Vagina (tissue), 2 donors: Measurements from ENCODE around the gene OXSR1. TPM values are rescaled to one million over a fixed set of nuclear protein-coding genes. Genes with fewer than 3 reads are reported as not detected.

Source experiments
- DNase-seq, 2 donors: peaks; one replicate each; pipeline ENCODE4 v3.0.0-alpha.2; 2017; ENCODE audit errors: extremely low spot score in 2 of 2
- H3K27ac ChIP-seq: fragments of 200-600 bp; sonication (generic); one replicate; pipeline ENCODE4 v1.5.1; 2019
- H3K27me3 ChIP-seq: fragments of 200-600 bp; sonication (generic); one replicate; pipeline ENCODE4 v1.5.1; 2019
- H3K36me3 ChIP-seq, 2 donors: fragments of 200-600 bp; sonication (generic); one replicate each; pipeline ENCODE4 v1.5.1; 2017 to 2019
- H3K4me1 ChIP-seq: fragments of 200-600 bp; sonication (generic); one replicate; pipeline ENCODE4 v1.5.1; 2019
- H3K4me3 ChIP-seq, 2 donors: fragments of 200-600 bp; sonication (generic); 1 replicate in 1 of 2; 2 replicates in 1 of 2; pipeline ENCODE4 v1.5.1; 2016 to 2019
- H3K9me3 ChIP-seq: fragments of 200-600 bp; sonication (generic); one replicate; pipeline ENCODE4 v1.5.1; 2019
- POLR2A ChIP-seq, 2 donors: fragments of 450-650 bp; IDR thresholded peaks; one replicate each; pipeline ENCODE4 v1.6.1; 2017; ENCODE audit warnings: antibody characterized with exemption in 2 of 2, mild to moderate bottlenecking in 2 of 2, moderate library complexity in 2 of 2
- POLR2AphosphoS5 ChIP-seq, 2 donors: sonication (generic); formaldehyde crosslinking; IDR thresholded peaks; one replicate each; pipeline ENCODE4 v1.9.0; 2017; ENCODE audit warnings: antibody characterized with exemption in 2 of 2, mild to moderate bottlenecking in 2 of 2, low read depth in 1 of 2; ENCODE audit not compliant: insufficient read depth in 1 of 2
- intact Hi-C: fragments of 100-400 bp; cut with DNase I; formaldehyde crosslinking; loops from one replicate; pipeline ENCODE4 v1.15.1; 2023
- total RNA-seq: library from RNA; depleted of rRNA; stranded (reverse); fragments of >200 nt; gene quantifications from one replicate; pipeline ENCODE4 v1.2.3, GENCODE V29; 2016
- TF ChIP-seq, protein P1 (sequence below), 3 experiments: fragments of 450-650 bp in 2 of 3; fragments of 200-600 bp in 1 of 3; sonication (generic) in 1 of 3; IDR thresholded peaks; one replicate each; pipeline ENCODE4 v1.5.1; 2017 to 2019; ENCODE audit warnings: antibody characterized with exemption in 3 of 3, mild to moderate bottlenecking in 2 of 3, moderate library complexity in 2 of 3

The OXSR1 gene
- total RNA-seq, 1 donor from 2014 or later: 22.8 TPM

DNA sequence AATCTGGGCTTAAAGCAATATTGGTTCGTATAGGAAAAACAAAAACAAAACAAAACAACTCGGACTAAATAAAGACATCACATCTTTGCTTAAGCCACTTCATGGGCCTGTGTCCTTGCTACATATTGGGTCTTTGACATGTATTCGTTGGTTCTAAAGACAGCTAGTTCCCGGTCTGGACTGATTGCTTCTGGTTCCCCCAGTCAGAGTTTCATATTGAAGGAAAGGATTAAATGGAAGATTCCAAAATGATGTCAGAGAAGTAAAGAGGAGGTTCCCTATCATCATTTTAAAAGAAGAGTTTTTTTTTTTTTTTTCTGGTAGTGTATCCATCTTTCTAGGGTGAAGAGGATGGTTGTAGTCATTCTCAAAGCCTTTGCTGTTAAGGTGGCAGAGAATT lies 2.3 kb downstream of the OXSR1 start:
- no peaks in the 10 kb centered on the region for H3K36me3 ChIP-seq
- TF ChIP-seq, protein P1, sequence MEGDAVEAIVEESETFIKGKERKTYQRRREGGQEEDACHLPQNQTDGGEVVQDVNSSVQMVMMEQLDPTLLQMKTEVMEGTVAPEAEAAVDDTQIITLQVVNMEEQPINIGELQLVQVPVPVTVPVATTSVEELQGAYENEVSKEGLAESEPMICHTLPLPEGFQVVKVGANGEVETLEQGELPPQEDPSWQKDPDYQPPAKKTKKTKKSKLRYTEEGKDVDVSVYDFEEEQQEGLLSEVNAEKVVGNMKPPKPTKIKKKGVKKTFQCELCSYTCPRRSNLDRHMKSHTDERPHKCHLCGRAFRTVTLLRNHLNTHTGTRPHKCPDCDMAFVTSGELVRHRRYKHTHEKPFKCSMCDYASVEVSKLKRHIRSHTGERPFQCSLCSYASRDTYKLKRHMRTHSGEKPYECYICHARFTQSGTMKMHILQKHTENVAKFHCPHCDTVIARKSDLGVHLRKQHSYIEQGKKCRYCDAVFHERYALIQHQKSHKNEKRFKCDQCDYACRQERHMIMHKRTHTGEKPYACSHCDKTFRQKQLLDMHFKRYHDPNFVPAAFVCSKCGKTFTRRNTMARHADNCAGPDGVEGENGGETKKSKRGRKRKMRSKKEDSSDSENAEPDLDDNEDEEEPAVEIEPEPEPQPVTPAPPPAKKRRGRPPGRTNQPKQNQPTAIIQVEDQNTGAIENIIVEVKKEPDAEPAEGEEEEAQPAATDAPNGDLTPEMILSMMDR (IDR thresholded peaks at IDR 0.05): no peak
- no peak for TF ChIP-seq POLR2A (IDR thresholded peaks at IDR 0.05)
- no peak for TF ChIP-seq POLR2AphosphoS5 (IDR thresholded peaks at IDR 0.05; ENCODE audit: insufficient read depth in 1 of 2, low read depth in 1 of 2)
- no peak overlapping the region for H3K27ac ChIP-seq
- intact Hi-C loops: no loop called here
- H3K9me3 ChIP-seq: no peaks in the 10 kb centered on the region
- H3K4me3 ChIP-seq: no peak overlapping the region
- H3K27me3 ChIP-seq: no peaks in the 10 kb centered on the region
- H3K4me1 ChIP-seq: peaks cover 44% of the 10 kb centered on the region
- no peak for DNase-seq

DNA sequence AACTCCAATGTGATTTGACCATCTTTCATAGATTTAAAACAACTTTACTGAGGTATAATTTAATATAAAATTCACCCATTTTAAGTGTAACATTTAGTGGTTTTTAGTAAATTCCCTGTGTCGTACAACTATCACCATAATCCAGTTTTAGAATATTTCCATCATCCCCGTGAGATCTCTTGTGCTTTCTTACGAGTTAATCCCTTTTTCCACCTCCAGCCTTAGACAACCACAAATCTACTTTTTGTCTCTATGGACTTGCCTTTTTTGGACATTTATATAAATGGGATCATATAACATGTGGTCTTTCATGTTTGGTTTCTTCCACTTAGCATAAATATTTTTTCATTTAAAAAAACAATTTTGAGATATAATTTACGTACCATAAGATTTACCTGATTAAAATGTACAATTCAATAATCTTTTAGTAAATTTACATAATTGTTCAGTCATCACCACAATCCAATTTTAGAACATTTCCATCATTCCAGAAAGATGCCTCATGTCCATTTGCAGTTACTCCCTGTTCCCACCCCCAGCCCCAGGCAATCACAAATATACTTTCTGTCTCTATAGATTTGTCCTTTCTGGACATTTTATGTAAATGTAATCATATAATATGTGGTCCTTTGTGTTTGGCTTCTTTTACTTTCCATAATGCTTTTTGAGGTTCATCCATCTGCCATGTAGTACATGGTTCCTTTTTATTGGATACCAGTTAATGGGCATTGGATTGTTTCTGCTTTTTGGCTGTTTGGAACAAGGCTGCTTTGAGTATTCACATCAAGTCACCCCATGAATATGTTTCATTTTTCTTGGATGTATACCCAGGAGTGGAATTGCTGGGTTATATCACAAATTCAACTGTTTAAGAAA lies 3.1 kb downstream of the OXSR1 start:
- TF ChIP-seq POLR2A (IDR thresholded peaks at IDR 0.05) (no peak), POLR2AphosphoS5 (IDR thresholded peaks at IDR 0.05; ENCODE audit: insufficient read depth in 1 of 2, low read depth in 1 of 2) (no peak)
- TF ChIP-seq, protein P1 (IDR thresholded peaks at IDR 0.05): no peak
- H3K27ac ChIP-seq: no peak overlapping the region
- no peaks in the 10 kb centered on the region for H3K36me3 ChIP-seq
- intact Hi-C loops: no loop called here
- peaks cover 46% of the 10 kb centered on the region for H3K4me1 ChIP-seq
- no peaks in the 10 kb centered on the region for H3K27me3 ChIP-seq
- no peaks in the 10 kb centered on the region for H3K9me3 ChIP-seq
- no peak for DNase-seq
- H3K4me3 ChIP-seq: no peak overlapping the region

DNA sequence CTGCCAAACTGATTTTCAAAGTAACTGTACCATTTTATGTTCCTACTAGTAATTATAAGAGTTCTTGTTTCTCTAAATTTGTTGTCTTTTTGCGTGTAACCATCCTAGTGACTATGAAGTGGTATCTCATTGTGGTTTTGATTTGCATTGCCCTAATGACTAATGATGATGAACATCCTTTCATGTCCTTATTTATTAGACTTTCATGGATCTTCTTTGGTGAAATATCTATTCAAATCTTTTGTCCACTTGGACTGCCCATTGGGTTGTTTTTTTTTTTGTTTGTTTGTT lies 3.6 kb downstream of the OXSR1 start:
- TF ChIP-seq POLR2A (IDR thresholded peaks at IDR 0.05): no peak
- TF ChIP-seq POLR2AphosphoS5 (IDR thresholded peaks at IDR 0.05; ENCODE audit: insufficient read depth in 1 of 2, low read depth in 1 of 2): no peak
- TF ChIP-seq, protein P1 (IDR thresholded peaks at IDR 0.05): no peak
- DNase-seq: no peak
- H3K4me1 ChIP-seq: peaks cover 51% of the 10 kb centered on the region
- intact Hi-C loops: no loop called here
- H3K4me3 ChIP-seq: no peak overlapping the region
- no peak overlapping the region for H3K27ac ChIP-seq
- no peaks in the 10 kb centered on the region for H3K27me3 ChIP-seq
- no peaks in the 10 kb centered on the region for H3K36me3 ChIP-seq
- no peaks in the 10 kb centered on the region for H3K9me3 ChIP-seq

DNA sequence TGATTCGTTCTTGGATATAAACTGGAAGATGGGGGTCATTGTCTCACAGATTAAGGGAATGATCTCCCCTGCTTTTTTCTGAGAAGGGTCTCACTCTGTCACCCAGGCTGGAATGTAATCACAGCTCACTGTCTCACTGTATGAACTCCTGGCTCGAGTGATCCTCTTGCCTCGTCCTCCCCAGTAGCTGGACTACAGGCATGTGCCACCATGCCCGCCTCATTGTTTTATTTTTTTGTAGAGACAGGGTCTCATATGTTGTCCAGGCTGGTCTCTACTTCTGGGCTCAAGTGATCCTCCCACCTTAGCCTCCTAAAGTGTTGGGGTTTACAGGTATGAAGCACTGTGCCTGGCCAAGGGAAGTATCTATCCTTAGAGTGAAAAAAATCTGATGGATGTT lies 5.4 kb downstream of the OXSR1 start:
- intact Hi-C loops: no loop called here
- no peak overlapping the region for H3K27ac ChIP-seq
- H3K36me3 ChIP-seq: no peaks in the 10 kb centered on the region
- H3K4me1 ChIP-seq: peaks cover 57% of the 10 kb centered on the region
- no peak for DNase-seq
- no peak overlapping the region for H3K4me3 ChIP-seq
- TF ChIP-seq, protein P1 (IDR thresholded peaks at IDR 0.05): no peak
- TF ChIP-seq POLR2AphosphoS5 (IDR thresholded peaks at IDR 0.05; ENCODE audit: insufficient read depth in 1 of 2, low read depth in 1 of 2): no peak
- TF ChIP-seq POLR2A (IDR thresholded peaks at IDR 0.05): no peak
- no peaks in the 10 kb centered on the region for H3K9me3 ChIP-seq
- H3K27me3 ChIP-seq: no peaks in the 10 kb centered on the region

DNA sequence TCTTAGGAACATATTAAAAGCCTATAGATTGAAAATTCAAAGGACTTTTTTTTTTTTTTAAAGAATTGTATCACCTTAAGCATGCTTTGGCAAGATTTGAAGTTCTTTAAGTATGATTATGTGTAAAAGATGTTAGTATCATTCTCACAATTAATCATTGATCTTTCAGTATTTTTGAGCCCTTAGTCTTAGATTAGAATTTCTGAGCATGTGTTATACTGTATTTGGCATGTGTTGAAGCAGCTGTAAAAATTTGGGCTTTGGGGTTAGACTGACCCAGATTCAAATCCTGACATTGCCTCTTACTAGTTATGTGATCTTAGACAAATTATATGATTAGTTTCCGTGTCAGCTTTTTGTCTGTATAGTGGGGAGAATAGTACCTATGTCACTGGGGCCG lies 6.3 kb downstream of the OXSR1 start:
- TF ChIP-seq, protein P1 (IDR thresholded peaks at IDR 0.05): no peak
- TF ChIP-seq POLR2A (IDR thresholded peaks at IDR 0.05) (no peak), POLR2AphosphoS5 (IDR thresholded peaks at IDR 0.05; ENCODE audit: insufficient read depth in 1 of 2, low read depth in 1 of 2) (no peak)

More for the DNA sequence above, 6.3 kb downstream of the OXSR1 start:
- no peaks in the 10 kb centered on the region for H3K36me3 ChIP-seq
- peaks cover 48% of the 10 kb centered on the region for H3K4me1 ChIP-seq
- DNase-seq: no peak
- H3K27ac ChIP-seq: no peak overlapping the region
- no peak overlapping the region for H3K4me3 ChIP-seq
- no peaks in the 10 kb centered on the region for H3K9me3 ChIP-seq
- intact Hi-C loops: no loop called here
- no peaks in the 10 kb centered on the region for H3K27me3 ChIP-seq
